HG03045 (cell line): ENCODE measurements around the gene HTR1D.

Source experiments
- ATAC-seq: cut with Tn5 transposase; IDR thresholded peaks from one replicate; pipeline ENCODE4 v1.9.1; 2021; ENCODE audit warnings: mild to moderate bottlenecking, moderate library complexity; ENCODE audit not compliant: unreplicated experiment

Gene HTR1D

GRCh38 chr1:23187637-23188036 is 29.7 kb downstream of the HTR1D start:
- no peak for ATAC-seq

- ATAC-seq: no peak
Observed at GRCh38 chr1:23185381-23185780, 31.9 kb downstream of the HTR1D start.

GRCh38 chr1:23184212-23184934 is 32.9 kb downstream of the HTR1D start:
- no peak for ATAC-seq

- no peak for ATAC-seq
Observed at GRCh38 chr1:23179862-23180261, 37.4 kb downstream of the HTR1D start.

GRCh38 chr1:23178950-23179349 is 38.4 kb downstream of the HTR1D start:
- ATAC-seq: no peak

GRCh38 chr1:23178414-23178813 is 38.9 kb downstream of the HTR1D start:
- ATAC-seq: no peak

GRCh38 chr1:23177438-23178380 is 39.6 kb downstream of the HTR1D start:
- no peak for ATAC-seq

- ATAC-seq: no peak
Observed at GRCh38 chr1:23177031-23177430, 40.3 kb downstream of the HTR1D start.

- ATAC-seq: no peak
Observed at GRCh38 chr1:23174426-23175110, 42.7 kb downstream of the HTR1D start.

GRCh38 chr1:23171181-23171755 is 46.0 kb downstream of the HTR1D start:
- ATAC-seq: no peak

GRCh38 chr1:23169727-23170335 is 47.5 kb downstream of the HTR1D start:
- no peak for ATAC-seq

- ATAC-seq: no peak
Observed at GRCh38 chr1:23169195-23169575, 48.1 kb downstream of the HTR1D start.

GRCh38 chr1:23168445-23169194 is 48.7 kb downstream of the HTR1D start, which contains the start of gene LUZP1:
LUZP1 (minus strand) TSS chr1:23168856.
- ATAC-seq: peak; percentile 71

- ATAC-seq: no peak
Observed at GRCh38 chr1:23168079-23168444, 49.2 kb downstream of the HTR1D start.

GRCh38 chr1:23167353-23168078 is 49.8 kb downstream of the HTR1D start:
- ATAC-seq: no peak

- no peak for ATAC-seq
Observed at GRCh38 chr1:23166854-23167253, 50.4 kb downstream of the HTR1D start.

GRCh38 chr1:23163395-23163794 is 53.9 kb downstream of the HTR1D start:
- ATAC-seq: no peak

GRCh38 chr1:23159963-23160877 is 57.1 kb downstream of the HTR1D start:
- no peak for ATAC-seq
